HG02623 (cell line): ENCODE measurements around the gene CC2D1A.

Experiments used
- ATAC-seq: cut with Tn5 transposase; IDR thresholded peaks from one replicate; pipeline ENCODE4 v1.9.1; 2021; ENCODE audit warnings: moderate library complexity; ENCODE audit not compliant: unreplicated experiment

CC2D1A gene

DNA sequence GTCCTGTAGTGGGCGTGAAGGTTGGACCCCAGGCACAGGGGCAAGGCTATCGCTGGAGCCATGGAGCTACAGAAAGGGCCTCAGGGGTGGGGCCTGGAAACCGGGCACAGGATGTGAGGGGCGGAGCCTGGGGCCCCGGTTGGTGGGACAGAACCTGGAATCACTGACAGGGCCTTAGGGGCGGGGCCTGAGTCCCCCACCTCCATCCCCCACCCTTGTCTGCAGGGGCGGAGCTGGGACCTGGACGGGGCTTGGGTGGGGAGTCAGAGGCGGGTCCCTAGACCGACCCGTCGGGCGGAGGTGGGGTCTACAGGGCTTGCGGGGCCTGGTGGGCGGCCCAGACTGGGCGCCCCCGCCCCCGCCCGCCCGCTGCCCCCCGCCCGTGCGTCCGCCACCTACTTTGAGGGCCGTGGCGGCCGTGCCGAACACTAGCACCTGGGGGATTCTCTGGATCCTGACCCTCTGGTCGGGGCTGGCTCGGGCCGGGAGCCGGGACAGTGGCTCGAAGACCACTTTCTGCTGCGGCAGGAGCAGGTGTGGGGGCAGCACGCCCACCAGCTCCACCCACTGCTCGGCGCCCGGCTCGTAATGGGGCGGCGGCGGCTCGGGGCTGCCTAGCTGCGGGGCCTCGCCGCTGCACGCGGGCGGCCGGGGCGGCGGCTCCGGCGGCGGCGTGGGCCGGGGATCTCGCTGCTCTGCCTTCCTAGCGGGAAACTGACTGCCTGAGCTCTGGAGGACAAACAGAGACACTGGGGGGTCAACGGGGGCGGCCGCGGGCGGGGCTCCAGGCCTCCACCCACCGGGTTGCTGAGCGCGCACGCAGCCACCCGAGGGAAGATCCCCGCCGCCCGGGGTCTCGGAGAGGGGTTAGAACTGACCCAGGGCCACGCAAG is 72.6 kb downstream of the CC2D1A start:
- ATAC-seq, result no peak

DNA sequence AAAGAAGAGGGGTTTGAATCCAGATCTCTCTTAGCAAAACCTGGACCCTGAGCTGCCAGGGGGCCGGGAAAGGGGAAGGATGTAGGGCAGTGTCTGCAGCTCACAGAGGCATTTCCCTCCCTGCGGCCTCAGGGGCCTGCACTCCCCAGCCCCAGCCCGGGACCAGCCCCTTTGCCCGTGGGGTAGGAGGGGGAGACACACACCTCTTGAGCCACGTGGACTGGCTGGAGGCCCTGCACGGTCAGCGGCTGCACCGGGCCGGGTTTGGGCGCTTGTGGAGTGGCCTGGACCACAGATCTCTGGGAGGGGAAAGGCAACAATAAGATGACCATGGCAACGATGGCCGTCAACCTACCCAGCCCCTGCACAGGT is 73.2 kb downstream of the CC2D1A start:
- ATAC-seq, result no peak

DNA sequence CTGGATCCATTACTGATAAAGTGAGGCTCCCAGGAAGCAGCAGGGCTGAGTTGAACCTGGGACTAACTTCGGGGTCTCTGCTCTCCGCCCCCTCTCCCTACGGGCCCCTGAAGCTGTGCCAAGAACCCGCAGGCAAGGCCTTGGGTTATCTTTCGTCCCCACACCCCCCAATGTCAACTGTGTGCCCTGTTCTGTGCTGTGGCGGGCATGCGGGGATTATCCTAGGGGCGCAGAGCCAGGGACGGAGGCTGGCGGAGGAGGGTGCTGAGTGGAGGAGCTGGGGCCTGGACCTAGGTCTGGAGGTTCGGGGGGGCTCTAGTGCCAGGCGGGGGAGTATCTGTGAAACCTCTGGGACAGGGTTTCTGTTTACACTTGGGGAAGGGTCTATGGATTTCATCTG is 73.7 kb downstream of the CC2D1A start:
- ATAC-seq, result no peak

DNA sequence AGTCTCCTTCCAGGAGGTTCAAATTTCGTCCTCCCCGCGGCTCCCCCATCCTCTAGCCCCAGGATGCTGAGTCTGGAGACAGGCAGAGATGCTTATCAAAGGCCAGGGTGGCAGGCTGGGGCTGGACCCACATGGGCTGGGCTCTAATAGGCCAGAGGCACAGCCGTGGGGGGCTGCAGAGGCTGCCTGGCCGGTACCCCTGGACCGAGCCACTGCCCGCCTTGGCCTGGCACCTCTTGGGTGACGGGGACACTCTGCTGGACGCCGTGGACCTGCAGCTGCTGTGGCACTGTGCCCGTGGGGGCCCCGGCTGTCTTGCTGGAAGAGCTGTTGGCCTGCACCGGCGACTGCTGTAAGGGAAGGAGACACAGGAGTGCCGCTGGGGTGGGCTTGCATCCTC is 74.3 kb downstream of the CC2D1A start:
- no peak for ATAC-seq
